Middle frontal gyrus (tissue), 1 donor: ENCODE data around the gene PPFIA1.

Source experiments
- DNase-seq: peaks from one replicate; pipeline ENCODE4 v3.0.0-alpha.2; 2015; ENCODE audit warnings: low spot score; ENCODE audit errors: extremely low spot score

PPFIA1 gene

GRCh38 chr11:70353900-70354568 is 83.5 kb downstream of the PPFIA1 start:
- no peak for DNase-seq

GRCh38 chr11:70354629-70355028 is 84.1 kb downstream of the PPFIA1 start:
- DNase-seq = no peak

- no peak for DNase-seq
Measured at GRCh38 chr11:70358753-70359152, 88.3 kb downstream of the PPFIA1 start.

GRCh38 chr11:70359451-70360205 is 89.1 kb downstream of the PPFIA1 start:
- DNase-seq = no peak

DNA sequence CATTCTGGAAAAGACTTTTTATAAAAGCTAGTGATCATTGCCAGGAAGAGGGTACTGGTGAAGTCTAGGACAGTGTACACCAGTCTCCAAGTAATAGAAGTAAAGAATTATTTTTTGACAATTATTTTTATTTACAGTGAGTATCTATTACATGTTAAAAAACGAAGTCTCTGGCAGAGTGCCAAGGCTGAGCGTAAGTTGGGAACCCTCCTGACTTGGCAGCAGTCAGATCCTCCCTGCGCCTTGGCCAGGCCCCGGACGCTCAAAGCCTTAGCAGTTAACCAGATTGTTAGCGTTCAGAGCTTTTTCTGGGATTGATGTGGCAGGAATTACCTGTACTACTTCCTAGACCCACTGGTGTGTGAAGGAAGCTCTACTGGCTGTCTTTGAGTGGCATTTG is 89.7 kb downstream of the PPFIA1 start:
- no peak for DNase-seq

DNA sequence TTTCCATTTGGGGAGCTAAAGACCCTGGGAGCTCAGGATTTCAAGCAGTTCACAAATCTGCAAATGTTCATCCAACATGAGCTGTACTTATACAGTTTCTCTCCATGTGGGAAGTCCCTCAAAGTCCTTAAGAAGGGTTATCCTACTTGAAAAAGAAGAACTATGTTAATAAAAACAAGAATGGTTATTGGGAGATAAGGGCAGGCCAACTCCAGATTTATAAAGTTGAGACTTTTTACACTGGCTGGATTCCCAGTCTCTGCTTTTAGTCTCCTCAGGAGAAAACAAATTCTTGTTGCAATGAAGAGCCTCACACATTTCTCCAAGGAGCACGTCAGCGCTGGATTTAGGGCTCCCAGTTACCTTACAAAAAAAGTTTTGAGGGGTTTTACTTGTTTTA is 93.7 kb downstream of the PPFIA1 start:
- no peak for DNase-seq

- DNase-seq = no peak
Measured at GRCh38 chr11:70364745-70365543, 94.5 kb downstream of the PPFIA1 start.

DNA sequence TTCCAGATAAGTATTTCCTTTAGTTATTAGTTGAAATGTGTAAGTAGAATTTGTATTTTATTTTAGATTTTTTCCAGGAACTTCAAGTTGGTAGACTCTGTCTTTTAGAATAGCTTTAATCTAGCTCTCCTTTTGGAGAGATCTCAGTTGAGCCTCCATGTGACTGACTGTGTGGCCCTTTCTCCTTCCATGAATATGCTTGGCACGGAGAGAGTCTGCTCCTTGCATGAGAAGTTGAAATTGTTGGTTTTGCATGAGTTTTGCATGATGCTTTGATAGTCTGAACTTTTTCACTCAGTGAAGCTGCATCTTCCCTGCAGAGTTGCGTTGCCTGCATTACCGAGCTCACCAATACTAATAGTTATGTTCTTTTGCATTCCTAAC is 95.0 kb downstream of the PPFIA1 start:
- no peak for DNase-seq

DNA sequence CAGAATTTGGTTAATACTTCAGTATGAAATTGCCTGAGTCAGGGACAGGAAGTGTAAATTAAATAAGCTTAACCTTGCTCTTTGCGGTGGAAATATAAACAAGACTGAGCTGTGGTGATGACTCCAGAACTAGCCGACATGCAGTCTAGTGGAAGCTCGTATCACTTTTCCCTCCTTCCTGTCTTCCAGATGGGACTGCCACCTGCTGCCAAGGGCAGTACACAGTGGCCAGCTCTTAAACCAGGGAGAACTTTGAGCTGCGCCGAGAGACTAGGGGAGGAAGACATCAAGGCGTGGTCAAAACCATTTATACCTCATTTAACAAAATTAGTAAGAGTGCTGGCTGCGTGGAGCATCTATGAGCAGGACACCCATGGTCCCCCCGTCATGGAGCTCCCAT is 96.6 kb downstream of the PPFIA1 start:
- no peak for DNase-seq

- no peak for DNase-seq
Measured at GRCh38 chr11:70368961-70369360, 98.5 kb downstream of the PPFIA1 start.

DNA sequence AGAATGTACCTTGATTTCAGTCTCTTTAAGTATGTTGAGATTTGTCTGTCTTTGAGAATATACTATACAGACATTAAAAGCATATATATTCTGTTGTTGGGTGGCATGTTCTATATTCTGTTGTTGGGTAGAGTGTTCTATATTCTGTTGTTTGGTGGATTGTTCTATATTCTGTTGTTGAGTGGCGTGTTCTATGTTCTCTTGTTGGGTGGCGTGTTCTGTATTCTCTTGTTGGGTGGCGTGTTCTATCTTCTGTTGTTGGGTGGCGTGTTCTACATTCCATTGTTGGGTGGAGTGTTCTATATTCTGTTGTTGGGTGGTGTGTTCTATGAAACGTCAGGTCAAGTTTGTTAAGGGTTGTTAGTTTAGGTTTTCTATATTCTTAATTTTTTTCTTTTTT is 100.8 kb downstream of the PPFIA1 start:
- no peak for DNase-seq

DNA sequence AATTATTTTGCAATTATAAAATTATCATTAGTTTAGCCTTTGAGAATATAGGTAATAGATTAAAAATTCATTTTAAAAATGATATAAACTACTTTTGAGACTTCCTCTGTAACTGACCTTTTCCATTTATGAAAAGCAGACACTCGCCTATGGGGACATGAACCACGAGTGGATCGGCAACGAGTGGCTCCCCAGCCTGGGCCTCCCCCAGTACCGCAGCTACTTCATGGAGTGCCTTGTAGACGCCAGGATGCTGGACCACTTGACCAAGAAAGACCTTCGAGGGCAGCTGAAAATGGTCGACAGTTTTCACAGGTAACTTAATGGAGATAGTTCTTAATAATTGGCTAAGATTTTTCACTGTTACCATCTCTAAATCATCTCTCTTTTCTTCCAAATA is 101.6 kb downstream of the PPFIA1 start:
- no peak for DNase-seq

DNA sequence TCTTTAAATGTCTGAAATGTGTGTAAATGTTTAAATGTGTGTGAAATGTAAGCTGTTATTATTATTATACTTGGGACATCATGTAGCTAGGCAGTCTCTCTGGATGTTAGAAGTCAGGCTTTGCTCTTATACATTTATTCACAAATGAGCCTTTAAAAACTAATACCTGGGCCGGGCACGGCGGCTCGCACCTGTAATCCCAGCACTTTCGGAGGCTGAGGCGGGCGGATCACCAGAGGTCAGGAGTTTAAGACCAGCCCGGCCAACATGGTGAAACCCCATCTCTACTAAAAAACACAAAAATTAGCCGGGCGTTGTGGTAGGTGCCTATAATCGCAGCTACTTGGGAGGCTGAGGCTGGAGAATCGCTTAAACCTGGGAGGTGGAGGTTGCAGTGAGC is 106.1 kb downstream of the PPFIA1 start:
- no peak for DNase-seq

DNA sequence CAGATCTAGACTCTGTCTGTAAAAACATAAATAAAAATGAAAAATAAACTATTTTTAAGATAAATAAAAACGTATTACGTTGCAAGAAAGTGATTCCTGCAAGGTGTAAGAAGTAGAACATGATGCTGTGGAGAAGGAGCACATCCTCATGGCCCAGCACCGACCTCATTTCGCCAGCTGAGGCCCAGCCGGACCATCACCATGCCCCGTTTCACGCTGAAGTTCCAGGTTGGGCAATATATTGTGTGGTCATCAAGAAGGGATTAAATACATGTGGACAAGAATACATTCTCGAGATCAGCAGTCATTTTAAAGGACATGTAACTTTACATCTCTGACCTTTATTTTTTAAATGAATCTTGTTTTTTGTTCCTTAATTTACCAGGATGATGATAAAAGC is 107.2 kb downstream of the PPFIA1 start:
- no peak for DNase-seq

DNA sequence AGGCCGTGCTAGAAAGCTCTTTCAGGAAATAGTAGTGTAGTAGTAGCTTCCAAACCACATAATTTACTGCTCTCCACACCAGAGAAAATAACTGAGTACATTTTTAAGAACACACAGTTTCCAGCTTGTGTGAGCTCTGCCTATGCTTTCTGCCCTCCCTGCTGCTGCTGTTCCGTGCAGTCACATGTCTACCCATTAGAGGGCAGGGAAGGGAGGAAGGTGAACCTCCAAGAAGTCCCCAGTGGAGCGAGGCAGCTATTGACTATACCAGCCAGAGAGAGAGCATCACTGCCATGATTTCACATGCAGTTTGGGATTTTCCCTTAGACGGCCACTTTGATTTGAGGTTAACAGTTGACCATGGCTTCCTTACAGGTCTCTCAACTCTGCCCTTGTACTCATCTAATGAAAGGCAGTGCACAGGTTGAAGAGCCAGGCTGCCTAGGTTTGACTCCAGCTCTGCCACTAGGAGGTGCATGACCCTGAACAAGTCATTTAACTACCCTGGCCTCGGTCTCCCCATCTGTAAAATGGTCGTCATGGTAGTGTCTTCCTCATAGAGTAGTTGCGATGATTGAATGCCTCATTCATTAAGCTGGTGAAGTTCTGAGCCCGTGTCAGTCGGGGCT is 108.1 kb downstream of the PPFIA1 start:
- DNase-seq = no peak

DNA sequence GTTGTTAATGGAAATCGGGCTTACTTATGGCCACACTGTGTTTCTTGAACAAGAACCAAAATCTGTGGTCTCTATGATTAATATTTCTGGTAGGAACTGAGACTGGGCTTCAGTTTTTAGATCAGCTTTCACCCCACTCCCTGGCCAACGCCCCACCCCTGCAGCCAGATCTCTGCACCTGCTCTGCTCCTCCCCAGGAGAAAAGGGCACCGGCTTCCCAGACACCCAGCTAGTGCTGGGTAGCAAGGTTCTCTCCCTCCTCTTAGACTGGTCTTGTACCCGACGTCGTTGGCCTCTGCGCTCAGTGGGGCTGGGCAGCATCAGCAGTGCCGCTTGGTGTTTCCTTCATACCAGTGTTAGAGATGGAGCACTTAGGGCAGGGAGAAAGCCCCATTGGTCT is 110.9 kb downstream of the PPFIA1 start:
- no peak for DNase-seq

- no peak for DNase-seq
Measured at GRCh38 chr11:70381872-70382861, 111.7 kb downstream of the PPFIA1 start.

GRCh38 chr11:70383664-70384565 is 113.4 kb downstream of the PPFIA1 start:
- no peak for DNase-seq

DNA sequence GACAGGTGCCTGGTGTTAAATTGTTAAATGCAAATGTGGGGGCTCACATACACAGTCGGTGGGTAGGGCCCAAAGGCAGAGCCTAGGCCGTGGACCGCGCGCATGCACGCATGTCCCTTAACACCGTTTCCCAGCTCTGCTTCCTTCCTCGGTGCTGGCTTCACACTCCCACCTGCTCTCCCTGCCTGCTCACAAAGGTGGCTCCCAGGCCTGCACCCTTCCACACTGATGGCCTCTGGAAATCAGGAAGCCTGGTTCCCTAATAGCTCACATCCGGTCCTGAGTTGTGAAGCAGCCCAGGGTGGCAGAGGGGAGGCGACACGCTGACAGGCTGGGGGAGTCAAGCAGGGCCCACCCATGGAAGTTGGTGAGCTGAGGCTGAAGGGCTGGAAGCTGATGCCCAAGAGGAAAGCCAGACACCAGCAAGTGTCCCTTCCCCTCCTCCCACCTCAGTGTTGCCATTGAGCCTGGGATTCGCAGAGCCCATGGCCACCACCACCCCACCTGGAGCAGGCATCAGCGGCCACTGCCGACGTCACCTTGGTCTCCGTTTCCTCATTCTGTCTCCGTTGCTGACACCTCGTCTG is 114.2 kb downstream of the PPFIA1 start:
- no peak for DNase-seq
